A673 (cell line): Measurements from ENCODE around the gene EPHA6.

Experiments
- EZH2 ChIP-seq: fragments of 200-600 bp; sonication (generic); IDR thresholded peaks from 2 replicates; pipeline ENCODE4 v1.6.1; 2017; ENCODE audit warnings: borderline replicate concordance, low read depth, mild to moderate bottlenecking, mixed read lengths, antibody characterized with exemption, low read length; ENCODE audit not compliant: poor library complexity, severe bottlenecking
- TF ChIP-seq, protein P1 (sequence below): fragments of 300-800, 200-600 bp; sonication (generic); conservative IDR thresholded peaks from 2 replicates; pipeline ENCODE4 v1.5.1; 2017; ENCODE audit warnings: low read depth, mild to moderate bottlenecking, antibody characterized with exemption, low read length, moderate library complexity, mixed read lengths

DNA sequence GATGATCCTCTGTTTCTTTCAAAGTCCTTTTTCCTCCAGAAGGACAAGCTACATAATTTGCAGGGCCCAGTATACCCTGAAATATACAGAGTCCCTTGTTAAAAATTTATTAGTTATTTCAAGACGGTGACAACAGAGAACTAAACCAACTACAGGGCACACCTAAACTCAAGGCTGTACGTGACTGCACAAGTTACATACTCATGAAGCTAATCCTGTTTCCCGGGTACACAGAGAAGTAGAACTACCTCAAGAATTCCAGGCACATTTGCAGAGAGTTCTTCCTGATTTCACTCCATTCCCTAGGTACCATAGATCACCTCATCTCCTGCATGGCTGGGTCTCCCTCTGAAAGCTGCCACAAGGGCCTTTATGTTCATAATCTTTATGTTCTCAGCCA, 670.8 kb downstream of the EPHA6 start:
- TF ChIP-seq, protein P1, sequence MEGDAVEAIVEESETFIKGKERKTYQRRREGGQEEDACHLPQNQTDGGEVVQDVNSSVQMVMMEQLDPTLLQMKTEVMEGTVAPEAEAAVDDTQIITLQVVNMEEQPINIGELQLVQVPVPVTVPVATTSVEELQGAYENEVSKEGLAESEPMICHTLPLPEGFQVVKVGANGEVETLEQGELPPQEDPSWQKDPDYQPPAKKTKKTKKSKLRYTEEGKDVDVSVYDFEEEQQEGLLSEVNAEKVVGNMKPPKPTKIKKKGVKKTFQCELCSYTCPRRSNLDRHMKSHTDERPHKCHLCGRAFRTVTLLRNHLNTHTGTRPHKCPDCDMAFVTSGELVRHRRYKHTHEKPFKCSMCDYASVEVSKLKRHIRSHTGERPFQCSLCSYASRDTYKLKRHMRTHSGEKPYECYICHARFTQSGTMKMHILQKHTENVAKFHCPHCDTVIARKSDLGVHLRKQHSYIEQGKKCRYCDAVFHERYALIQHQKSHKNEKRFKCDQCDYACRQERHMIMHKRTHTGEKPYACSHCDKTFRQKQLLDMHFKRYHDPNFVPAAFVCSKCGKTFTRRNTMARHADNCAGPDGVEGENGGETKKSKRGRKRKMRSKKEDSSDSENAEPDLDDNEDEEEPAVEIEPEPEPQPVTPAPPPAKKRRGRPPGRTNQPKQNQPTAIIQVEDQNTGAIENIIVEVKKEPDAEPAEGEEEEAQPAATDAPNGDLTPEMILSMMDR, result no peak
- no peak for TF ChIP-seq EZH2
